Measurements from ENCODE around the gene E4F1. TPM values are rescaled to one million over a fixed set of nuclear protein-coding genes. Genes with fewer than 3 reads are reported as not detected.

E4F1 gene
- total and polyA plus RNA-seq, 2 donors (not counting 1 experiment from before 2014, with no cell fraction given) = 6.7 to 31.2 TPM

DNA sequence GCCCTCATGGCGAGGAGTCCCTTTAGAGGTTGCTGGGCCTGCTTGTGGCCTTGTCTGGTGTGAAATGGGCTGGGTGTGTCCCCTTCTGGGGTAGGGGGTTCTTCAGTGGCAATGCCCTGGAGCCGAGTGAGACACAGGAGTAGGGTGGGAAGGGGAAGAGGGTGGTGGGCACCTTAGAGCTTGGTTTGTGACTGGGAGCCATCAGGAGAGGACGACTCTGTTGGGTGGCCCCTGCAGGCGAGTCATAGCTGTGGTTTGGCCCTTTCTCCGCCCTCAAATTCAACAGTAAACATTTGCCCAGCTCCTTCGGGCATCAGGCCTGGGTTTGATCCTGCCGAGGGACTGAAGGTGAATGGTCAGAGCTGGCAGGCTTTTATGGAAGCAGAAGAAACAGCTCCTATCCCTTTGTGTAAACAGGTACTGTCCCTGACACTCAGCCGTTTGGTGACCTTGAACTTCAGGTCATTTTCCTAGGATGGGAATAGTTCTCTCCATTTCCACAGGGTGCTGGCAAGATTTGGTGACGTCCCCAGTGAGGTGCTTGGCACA is 2.9 kb downstream of the E4F1 start:
- H3K4me3 ChIP-seq (replicated peaks in 1 of 4; ENCODE audit: control extremely low read depth in 1 of 4, insufficient read depth in 1 of 4, low read depth in 3 of 4, low read length in 4 of 4) = no peak overlapping the region
- H3K79me2 ChIP-seq (ENCODE audit: control insufficient read depth, insufficient read depth, low read length) = peaks cover 40% of the 10 kb centered on the region
- no peak for DNase-seq (ENCODE audit: low read depth in 2 of 2)
- peak overlapping the region; percentile 20 for H3K27ac ChIP-seq (ENCODE audit: insufficient read depth, low read length)
- no peaks in the 10 kb centered on the region for H3K27me3 ChIP-seq (ENCODE audit: control insufficient read depth, insufficient read depth, low read length)
- TF ChIP-seq, protein P1, sequence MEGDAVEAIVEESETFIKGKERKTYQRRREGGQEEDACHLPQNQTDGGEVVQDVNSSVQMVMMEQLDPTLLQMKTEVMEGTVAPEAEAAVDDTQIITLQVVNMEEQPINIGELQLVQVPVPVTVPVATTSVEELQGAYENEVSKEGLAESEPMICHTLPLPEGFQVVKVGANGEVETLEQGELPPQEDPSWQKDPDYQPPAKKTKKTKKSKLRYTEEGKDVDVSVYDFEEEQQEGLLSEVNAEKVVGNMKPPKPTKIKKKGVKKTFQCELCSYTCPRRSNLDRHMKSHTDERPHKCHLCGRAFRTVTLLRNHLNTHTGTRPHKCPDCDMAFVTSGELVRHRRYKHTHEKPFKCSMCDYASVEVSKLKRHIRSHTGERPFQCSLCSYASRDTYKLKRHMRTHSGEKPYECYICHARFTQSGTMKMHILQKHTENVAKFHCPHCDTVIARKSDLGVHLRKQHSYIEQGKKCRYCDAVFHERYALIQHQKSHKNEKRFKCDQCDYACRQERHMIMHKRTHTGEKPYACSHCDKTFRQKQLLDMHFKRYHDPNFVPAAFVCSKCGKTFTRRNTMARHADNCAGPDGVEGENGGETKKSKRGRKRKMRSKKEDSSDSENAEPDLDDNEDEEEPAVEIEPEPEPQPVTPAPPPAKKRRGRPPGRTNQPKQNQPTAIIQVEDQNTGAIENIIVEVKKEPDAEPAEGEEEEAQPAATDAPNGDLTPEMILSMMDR (conservative IDR thresholded peaks at IDR 0.05 in 1 of 2, IDR thresholded peaks at IDR 0.05 in 1 of 2; ENCODE audit: low read depth in 1 of 2, low read length in 2 of 2) = no peak
- no peak for TF ChIP-seq EZH2 (IDR thresholded peaks at IDR 0.05; ENCODE audit: low read length, missing control alignments)
- H3K4me1 ChIP-seq (ENCODE audit: control insufficient read depth, extremely low read depth, insufficient read depth, low read length) = peaks cover 2% of the 10 kb centered on the region
- no peak overlapping the region for H3K9ac ChIP-seq (ENCODE audit: insufficient read depth, low read length)
- H3K4me2 ChIP-seq (ENCODE audit: extremely low read depth, insufficient read depth, low read length) = peak overlapping the region; percentile 59
- H2AFZ ChIP-seq (ENCODE audit: low read length) = no peak overlapping the region
- peaks cover 11% of the 10 kb centered on the region for H3K36me3 ChIP-seq (ENCODE audit: control insufficient read depth, insufficient read depth, low read length)
- no peaks in the 10 kb centered on the region for H3K9me3 ChIP-seq (ENCODE audit: control insufficient read depth, insufficient read depth, low read depth, low read length)
- H4K20me1 ChIP-seq (ENCODE audit: control insufficient read depth, extremely low read depth, insufficient read depth, low read length) = no peaks in the 10 kb centered on the region

DNA sequence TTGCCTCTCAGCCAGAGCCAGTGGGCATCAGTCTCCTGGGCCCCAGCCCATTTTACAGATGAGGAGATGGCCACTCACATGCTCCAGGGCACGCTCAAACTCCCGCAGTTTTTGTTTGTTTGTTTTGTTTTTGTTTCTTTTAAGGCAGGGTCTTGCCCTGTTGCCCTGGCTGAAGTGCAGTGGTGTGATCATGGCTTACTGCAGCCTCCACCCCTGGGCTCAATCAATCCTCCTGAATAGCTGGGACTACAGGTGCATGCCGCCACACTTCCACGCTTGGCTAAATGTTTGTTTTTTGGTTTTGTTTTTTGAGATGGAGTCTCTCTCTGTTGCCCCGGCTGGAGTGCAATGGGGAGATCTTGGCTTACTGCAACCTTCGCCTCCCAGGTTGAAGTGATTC is 3.5 kb downstream of the E4F1 start:
- H3K4me2 ChIP-seq (ENCODE audit: extremely low read depth, insufficient read depth, low read length) = no peak overlapping the region
- no peak overlapping the region for H2AFZ ChIP-seq (ENCODE audit: low read length)
- H3K79me2 ChIP-seq (ENCODE audit: control insufficient read depth, insufficient read depth, low read length) = peaks cover 40% of the 10 kb centered on the region
- TF ChIP-seq EZH2 (IDR thresholded peaks at IDR 0.05; ENCODE audit: low read length, missing control alignments) = no peak
- TF ChIP-seq, protein P1 (conservative IDR thresholded peaks at IDR 0.05 in 1 of 2, IDR thresholded peaks at IDR 0.05 in 1 of 2; ENCODE audit: low read depth in 1 of 2, low read length in 2 of 2) = no peak
- no peaks in the 10 kb centered on the region for H3K27me3 ChIP-seq (ENCODE audit: control insufficient read depth, insufficient read depth, low read length)
- H3K36me3 ChIP-seq (ENCODE audit: control insufficient read depth, insufficient read depth, low read length) = peaks cover 14% of the 10 kb centered on the region
- H3K4me1 ChIP-seq (ENCODE audit: control insufficient read depth, extremely low read depth, insufficient read depth, low read length) = peaks cover 2% of the 10 kb centered on the region
- H3K27ac ChIP-seq (ENCODE audit: insufficient read depth, low read length) = no peak overlapping the region
- H3K4me3 ChIP-seq (replicated peaks in 1 of 4; ENCODE audit: control extremely low read depth in 1 of 4, insufficient read depth in 1 of 4, low read depth in 3 of 4, low read length in 4 of 4) = no peak overlapping the region
- no peaks in the 10 kb centered on the region for H3K9me3 ChIP-seq (ENCODE audit: control insufficient read depth, insufficient read depth, low read depth, low read length)
- DNase-seq (ENCODE audit: low read depth in 2 of 2) = no peak
- H3K9ac ChIP-seq (ENCODE audit: insufficient read depth, low read length) = no peak overlapping the region
- H4K20me1 ChIP-seq (ENCODE audit: control insufficient read depth, extremely low read depth, insufficient read depth, low read length) = no peaks in the 10 kb centered on the region

DNA sequence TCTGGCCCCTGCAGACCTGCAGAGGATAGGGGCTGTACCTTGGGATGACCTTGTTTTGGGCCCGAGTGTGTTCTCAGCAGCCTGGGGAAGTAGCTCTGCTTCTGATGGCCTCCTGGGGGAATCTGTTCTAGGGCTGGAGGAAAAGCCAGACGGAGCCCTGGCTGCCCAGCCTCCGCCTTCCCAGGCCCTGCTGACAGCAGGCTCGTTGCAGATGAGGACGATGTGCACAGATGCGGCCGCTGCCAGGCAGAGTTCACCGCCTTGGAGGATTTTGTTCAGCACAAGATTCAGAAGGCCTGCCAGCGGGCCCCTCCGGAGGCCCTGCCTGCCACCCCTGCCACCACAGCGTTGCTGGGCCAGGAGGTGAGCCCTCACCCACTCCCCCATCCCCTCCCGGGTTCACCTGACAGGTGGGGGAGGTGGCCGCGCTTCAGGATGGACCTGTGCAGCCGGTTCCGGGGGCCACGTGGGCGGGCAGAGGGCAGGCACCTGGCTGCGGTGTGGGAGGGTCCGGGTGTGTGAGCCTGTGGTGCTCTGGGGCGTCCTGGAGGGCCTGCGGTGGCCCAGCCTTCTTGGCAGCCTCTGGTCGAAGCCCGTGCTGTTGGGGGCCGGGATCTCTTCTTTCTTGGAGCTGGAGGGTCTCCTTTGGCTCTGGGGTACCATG is 4.9 kb downstream of the E4F1 start:
- H3K36me3 ChIP-seq (ENCODE audit: control insufficient read depth, insufficient read depth, low read length) = peaks cover 24% of the 10 kb centered on the region
- DNase-seq (ENCODE audit: low read depth in 2 of 2) = no peak
- no peak overlapping the region for H3K27ac ChIP-seq (ENCODE audit: insufficient read depth, low read length)
- no peak overlapping the region for H3K4me3 ChIP-seq (replicated peaks in 1 of 4; ENCODE audit: control extremely low read depth in 1 of 4, insufficient read depth in 1 of 4, low read depth in 3 of 4, low read length in 4 of 4)
- no peak overlapping the region for H2AFZ ChIP-seq (ENCODE audit: low read length)
- H3K27me3 ChIP-seq (ENCODE audit: control insufficient read depth, insufficient read depth, low read length) = no peaks in the 10 kb centered on the region
- H3K4me2 ChIP-seq (ENCODE audit: extremely low read depth, insufficient read depth, low read length) = no peak overlapping the region
- H4K20me1 ChIP-seq (ENCODE audit: control insufficient read depth, extremely low read depth, insufficient read depth, low read length) = no peaks in the 10 kb centered on the region
- H3K9ac ChIP-seq (ENCODE audit: insufficient read depth, low read length) = no peak overlapping the region
- peaks cover 40% of the 10 kb centered on the region for H3K79me2 ChIP-seq (ENCODE audit: control insufficient read depth, insufficient read depth, low read length)
- peaks cover 2% of the 10 kb centered on the region for H3K4me1 ChIP-seq (ENCODE audit: control insufficient read depth, extremely low read depth, insufficient read depth, low read length)
- TF ChIP-seq EZH2 (IDR thresholded peaks at IDR 0.05; ENCODE audit: low read length, missing control alignments) = no peak
- TF ChIP-seq, protein P1 (conservative IDR thresholded peaks at IDR 0.05 in 1 of 2, IDR thresholded peaks at IDR 0.05 in 1 of 2; ENCODE audit: low read depth in 1 of 2, low read length in 2 of 2) = no peak
- H3K9me3 ChIP-seq (ENCODE audit: control insufficient read depth, insufficient read depth, low read depth, low read length) = no peaks in the 10 kb centered on the region

All from fibroblast of lung (primary cell).